Mesothelial cell of epicardium (in vitro differentiated cells): Measurements from ENCODE around the gene TCF20. TPM values are rescaled to one million over a fixed set of nuclear protein-coding genes. Genes with fewer than 3 reads are reported as not detected.

Experiments
- DNase-seq, 2 experiments: peaks; one replicate each; pipeline ENCODE4 v3.0.0; 2021; ENCODE audit warnings: low spot score in 2 of 2; ENCODE audit not compliant: unreplicated experiment in 2 of 2
- H3K27ac Mint-ChIP-seq: 2 replicates; pipeline ENCODE4 v1.8.0; 2021; ENCODE audit warnings: mixed read lengths
- H3K27me3 Mint-ChIP-seq: 2 replicates; pipeline ENCODE4 v1.8.0; 2021; ENCODE audit warnings: low read depth, mixed read lengths
- H3K36me3 Mint-ChIP-seq: 2 replicates; pipeline ENCODE4 v1.8.0; 2021; ENCODE audit warnings: mixed read lengths
- H3K4me1 Mint-ChIP-seq: 2 replicates; pipeline ENCODE4 v1.8.0; 2021; ENCODE audit warnings: mixed read lengths
- H3K4me3 Mint-ChIP-seq: 2 replicates; pipeline ENCODE4 v1.8.0; 2021; ENCODE audit warnings: mild to moderate bottlenecking, moderate library complexity, mixed read lengths
- H3K9me3 Mint-ChIP-seq: 2 replicates; pipeline ENCODE4 v1.8.0; 2021; ENCODE audit warnings: mixed read lengths
- total RNA-seq: library from RNA; stranded (reverse); gene quantifications from 3 replicates; pipeline ENCODE4 v1.2.1, GENCODE V29; 2021
- TF ChIP-seq, protein P1 (sequence below): fragments of 200-600 bp; sonication (generic); IDR thresholded peaks from one replicate; pipeline ENCODE4 v1.5.0; 2021; ENCODE audit warnings: antibody characterized with exemption; ENCODE audit not compliant: unreplicated experiment

TCF20 gene
- total RNA-seq, 1 donor from 2014 or later, result 82.2 TPM

DNA sequence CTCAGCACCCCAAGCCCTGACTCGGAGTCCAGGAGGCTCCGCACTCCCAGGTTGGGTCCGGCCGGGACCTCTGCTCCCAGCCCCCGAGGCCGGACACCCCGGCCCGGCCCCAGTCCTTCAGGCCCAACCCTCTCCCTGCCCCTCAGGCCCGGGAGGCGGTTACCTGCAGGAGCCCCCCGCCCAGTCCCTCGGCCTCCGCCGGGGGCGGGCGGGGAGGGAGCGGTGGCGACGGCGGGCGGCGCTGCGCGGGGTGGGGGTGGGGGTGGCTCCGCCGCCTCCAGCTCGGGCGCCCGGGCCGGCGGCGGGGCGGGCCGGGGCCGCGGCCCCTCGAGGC, 310 bp downstream of the TCF20 start:
- DNase-seq, result no peak
- H3K4me3 Mint-ChIP-seq, result peak overlapping the region; percentile 94

DNA sequence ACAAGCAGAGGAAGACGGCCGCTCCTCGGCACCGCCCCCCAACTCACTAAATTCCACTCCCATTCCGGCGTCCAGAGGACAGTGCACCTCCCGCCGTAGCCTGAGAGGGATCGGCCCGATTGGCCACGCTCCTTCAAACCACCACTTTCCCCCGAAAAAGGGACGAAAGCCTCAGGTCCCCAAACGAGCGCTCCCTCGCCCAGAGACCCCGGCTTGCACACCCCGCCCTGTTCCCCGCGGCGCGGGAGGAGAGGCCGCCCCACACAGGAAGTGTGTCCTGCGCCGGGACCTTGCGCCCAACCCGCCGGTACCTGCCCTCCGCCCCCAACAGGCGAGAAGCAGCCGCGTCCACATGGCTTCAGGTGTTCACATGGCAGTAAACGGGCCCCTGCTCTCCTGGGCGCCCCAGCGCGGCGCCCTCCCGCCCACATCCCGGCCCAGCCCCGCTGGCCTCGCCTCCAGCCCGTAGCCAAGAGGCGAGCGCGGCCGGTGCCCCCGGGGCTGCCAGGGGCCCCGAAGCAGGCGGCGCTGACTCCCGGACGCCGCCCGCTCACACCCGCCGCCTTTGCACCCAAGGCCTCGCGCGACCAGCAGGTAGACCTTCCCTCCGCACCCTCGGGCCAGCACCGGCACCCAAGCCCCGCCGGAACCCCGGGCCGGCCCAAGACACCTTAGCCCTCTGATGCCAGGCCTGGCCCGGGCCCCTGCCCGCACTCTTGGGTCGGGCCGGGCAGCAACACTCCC, 849 bp downstream of the TCF20 start:
- TF ChIP-seq, protein P1, sequence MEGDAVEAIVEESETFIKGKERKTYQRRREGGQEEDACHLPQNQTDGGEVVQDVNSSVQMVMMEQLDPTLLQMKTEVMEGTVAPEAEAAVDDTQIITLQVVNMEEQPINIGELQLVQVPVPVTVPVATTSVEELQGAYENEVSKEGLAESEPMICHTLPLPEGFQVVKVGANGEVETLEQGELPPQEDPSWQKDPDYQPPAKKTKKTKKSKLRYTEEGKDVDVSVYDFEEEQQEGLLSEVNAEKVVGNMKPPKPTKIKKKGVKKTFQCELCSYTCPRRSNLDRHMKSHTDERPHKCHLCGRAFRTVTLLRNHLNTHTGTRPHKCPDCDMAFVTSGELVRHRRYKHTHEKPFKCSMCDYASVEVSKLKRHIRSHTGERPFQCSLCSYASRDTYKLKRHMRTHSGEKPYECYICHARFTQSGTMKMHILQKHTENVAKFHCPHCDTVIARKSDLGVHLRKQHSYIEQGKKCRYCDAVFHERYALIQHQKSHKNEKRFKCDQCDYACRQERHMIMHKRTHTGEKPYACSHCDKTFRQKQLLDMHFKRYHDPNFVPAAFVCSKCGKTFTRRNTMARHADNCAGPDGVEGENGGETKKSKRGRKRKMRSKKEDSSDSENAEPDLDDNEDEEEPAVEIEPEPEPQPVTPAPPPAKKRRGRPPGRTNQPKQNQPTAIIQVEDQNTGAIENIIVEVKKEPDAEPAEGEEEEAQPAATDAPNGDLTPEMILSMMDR, result no peak
- peak overlapping the region; percentile 97 for H3K27ac Mint-ChIP-seq

More for the DNA sequence above, 310 bp downstream of the TCF20 start:
- Mint-ChIP-seq H3K4me1 (peaks cover 24% of the 10 kb centered on the region), H3K27ac (no peak overlapping the region), H3K27me3 (no peaks in the 10 kb centered on the region), H3K36me3 (no peaks in the 10 kb centered on the region), H3K9me3 (no peaks in the 10 kb centered on the region)
- TF ChIP-seq, protein P1, result no peak

DNA sequence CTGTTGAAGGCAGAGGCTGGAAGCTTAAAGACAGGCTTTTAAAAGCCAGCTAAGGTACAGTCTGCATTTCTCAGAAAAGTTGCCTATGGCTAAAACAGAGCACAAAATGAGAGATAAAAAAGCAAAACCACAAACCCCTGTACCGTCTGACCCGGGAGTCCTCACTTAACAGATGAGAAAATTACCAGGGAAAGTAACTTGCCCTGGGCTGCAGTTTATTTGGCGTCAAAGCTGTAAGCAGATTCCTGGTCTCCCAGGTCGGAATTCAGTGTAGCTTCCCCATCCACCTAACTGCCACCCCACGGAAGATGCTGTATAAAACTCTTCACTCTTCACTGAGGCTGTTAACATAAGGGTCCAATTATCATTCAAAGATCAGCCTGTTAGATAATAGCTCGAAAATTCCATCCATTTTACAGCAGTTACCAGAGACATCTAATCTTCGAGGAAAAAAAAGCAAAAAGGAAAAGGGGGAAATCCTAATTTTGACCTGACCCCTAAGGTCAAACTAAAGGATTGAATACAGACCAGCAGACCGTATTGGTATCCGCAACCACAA, 1.5 kb downstream of the TCF20 start:
- Mint-ChIP-seq H3K36me3 (no peaks in the 10 kb centered on the region), H3K9me3 (no peaks in the 10 kb centered on the region), H3K27me3 (no peaks in the 10 kb centered on the region), H3K27ac (peak overlapping the region; percentile 97), H3K4me3 (peak overlapping the region; percentile 94), H3K4me1 (peaks cover 25% of the 10 kb centered on the region)
- TF ChIP-seq, protein P1, result no peak
- no peak for DNase-seq

More for the DNA sequence above, 849 bp downstream of the TCF20 start:
- no peaks in the 10 kb centered on the region for H3K9me3 Mint-ChIP-seq
- no peaks in the 10 kb centered on the region for H3K27me3 Mint-ChIP-seq
- DNase-seq, result peak in 1 of 2 experiments; percentile 68
- H3K36me3 Mint-ChIP-seq, result no peaks in the 10 kb centered on the region
- H3K4me3 Mint-ChIP-seq, result peak overlapping the region; percentile 94
- H3K4me1 Mint-ChIP-seq, result peaks cover 24% of the 10 kb centered on the region

DNA sequence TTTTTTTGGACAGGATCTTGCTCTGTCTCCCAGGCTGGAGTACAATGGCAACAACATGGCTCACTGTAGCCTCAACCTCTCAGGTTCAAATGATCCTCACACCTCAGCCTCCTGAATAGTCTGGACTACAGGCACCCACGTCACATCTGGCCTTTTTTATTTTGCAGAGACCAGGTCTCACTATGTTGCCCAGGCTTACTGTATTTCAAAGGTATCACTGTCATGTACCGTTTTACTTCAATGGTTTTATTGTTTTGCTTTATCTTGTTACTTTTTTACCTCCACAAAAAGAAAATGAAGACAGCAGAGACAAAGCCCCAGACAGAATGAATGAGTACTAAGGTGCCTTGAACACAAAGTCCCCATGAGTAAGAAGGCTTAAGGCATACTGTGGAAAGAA, 5.1 kb downstream of the TCF20 start:
- Mint-ChIP-seq H3K27me3 (no peaks in the 10 kb centered on the region), H3K4me3 (no peak overlapping the region), H3K36me3 (no peaks in the 10 kb centered on the region), H3K4me1 (peaks cover 29% of the 10 kb centered on the region), H3K9me3 (no peaks in the 10 kb centered on the region), H3K27ac (no peak overlapping the region)
- TF ChIP-seq, protein P1, result no peak
- no peak for DNase-seq

DNA sequence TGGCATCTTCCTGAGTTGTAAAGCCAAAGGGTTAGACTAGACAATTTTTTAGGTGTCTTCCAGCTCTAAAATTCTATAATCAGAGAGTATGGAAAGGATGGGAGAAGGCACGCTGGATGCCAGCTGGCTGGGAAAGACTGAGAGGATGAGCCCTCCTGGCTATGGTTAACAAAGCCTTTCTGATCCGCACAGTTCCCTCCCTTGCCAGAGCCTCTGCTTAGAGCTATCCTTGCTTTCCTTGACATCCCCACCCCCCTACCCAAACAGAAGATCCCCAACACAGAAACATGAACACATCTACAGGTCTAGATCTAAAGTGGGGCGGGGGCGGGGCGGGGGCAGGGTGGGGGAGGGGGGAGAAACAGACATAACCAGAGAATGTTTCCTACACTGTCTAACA, 6.5 kb downstream of the TCF20 start:
- peak overlapping the region; percentile 70 for H3K27ac Mint-ChIP-seq
- H3K36me3 Mint-ChIP-seq, result no peaks in the 10 kb centered on the region
- TF ChIP-seq, protein P1, result no peak
- DNase-seq, result no peak
- no peaks in the 10 kb centered on the region for H3K27me3 Mint-ChIP-seq
- no peaks in the 10 kb centered on the region for H3K9me3 Mint-ChIP-seq
- H3K4me1 Mint-ChIP-seq, result peaks cover 29% of the 10 kb centered on the region
- H3K4me3 Mint-ChIP-seq, result no peak overlapping the region
